Fibroblast of lung (primary cell): ENCODE results near the gene ATP6V0D1. TPM values are rescaled to one million over a fixed set of nuclear protein-coding genes. Genes with fewer than 3 reads are reported as not detected.

ENCODE experiments used
- DNase-seq, 2 donors: peaks; one replicate each; pipeline versions ENCODE4 v3.0.0 to v3.0.0-alpha.2; 2010; ENCODE audit warnings: low read depth in 2 of 2
- H2AFZ ChIP-seq: 2 replicates; pipeline ENCODE4 v1.5.1; 2012; ENCODE audit warnings: low read length, control low read depth, inconsistent platforms
- H3K27ac ChIP-seq: 2 replicates; pipeline ENCODE4 v1.5.1; 2011; ENCODE audit warnings: low read length, control low read depth; ENCODE audit not compliant: insufficient read depth
- H3K27me3 ChIP-seq: 2 replicates; pipeline ENCODE4 v1.5.1; 2011; ENCODE audit warnings: mild to moderate bottlenecking, low read length; ENCODE audit not compliant: control insufficient read depth, insufficient read depth
- H3K36me3 ChIP-seq: 2 replicates; pipeline ENCODE4 v1.5.1; 2011; ENCODE audit warnings: low read length; ENCODE audit not compliant: control insufficient read depth, insufficient read depth
- H3K4me1 ChIP-seq: 2 replicates; pipeline ENCODE4 v1.5.1; 2011; ENCODE audit warnings: low read length; ENCODE audit not compliant: control insufficient read depth, insufficient read depth; ENCODE audit errors: extremely low read depth
- H3K4me2 ChIP-seq: 2 replicates; pipeline ENCODE4 v1.5.1; 2011; ENCODE audit warnings: low read length, control low read depth; ENCODE audit not compliant: insufficient read depth; ENCODE audit errors: extremely low read depth
- H3K4me3 ChIP-seq, 4 experiments: fragments of 200-600 bp in 1 of 4; sonication (generic) in 1 of 4; replicated peaks in 1 of 4; 2 replicates each; pipeline ENCODE4 v1.5.1; 2011 to 2016; ENCODE audit warnings: low read length in 4 of 4, low read depth in 3 of 4, mild to moderate bottlenecking in 3 of 4, control low read depth in 2 of 4, inconsistent platforms in 1 of 4, mixed read lengths in 1 of 4; ENCODE audit not compliant: insufficient read depth in 1 of 4; ENCODE audit errors: control extremely low read depth in 1 of 4
- H3K79me2 ChIP-seq: 2 replicates; pipeline ENCODE4 v1.5.1; 2012; ENCODE audit warnings: mild to moderate bottlenecking, low read length, inconsistent platforms; ENCODE audit not compliant: control insufficient read depth, insufficient read depth
- H3K9ac ChIP-seq: 2 replicates; pipeline ENCODE4 v1.5.1; 2011; ENCODE audit warnings: mild to moderate bottlenecking, low read length, control low read depth; ENCODE audit not compliant: insufficient read depth
- H3K9me3 ChIP-seq: 2 replicates; pipeline ENCODE4 v1.5.1; 2012; ENCODE audit warnings: low read depth, low read length; ENCODE audit not compliant: control insufficient read depth, insufficient read depth
- H4K20me1 ChIP-seq: 2 replicates; pipeline ENCODE4 v1.5.1; 2011; ENCODE audit warnings: low read length; ENCODE audit not compliant: control insufficient read depth, insufficient read depth; ENCODE audit errors: extremely low read depth
- EZH2 ChIP-seq: IDR thresholded peaks from 2 replicates; pipeline ENCODE4 v1.5.1; 2012; ENCODE audit warnings: low read length, control low read depth, mild to moderate bottlenecking; ENCODE audit errors: missing control alignments
- polyA plus RNA-seq, 2 donors: library from polyadenylated mRNA; depleted of rRNA in 1 of 2; stranded (reverse) in 1 of 2; unstranded in 1 of 2; fragments of >200 nt; gene quantifications; 2 replicates each; pipeline ENCODE4 v1.2.1, GENCODE V29; 2011 to 2012; ENCODE audit warnings: missing spikeins in 1 of 2
- total RNA-seq: library from RNA; depleted of rRNA; stranded (reverse); fragments of >200 nt; gene quantifications from 2 replicates; pipeline ENCODE4 v1.2.1, GENCODE V29; 2014
- TF ChIP-seq, protein P1 (sequence below), 2 donors: IDR thresholded peaks in 1 of 2; conservative IDR thresholded peaks in 1 of 2; 1 replicate in 1 of 2; 2 replicates in 1 of 2; pipeline ENCODE4 v1.5.1; 2011 to 2012; ENCODE audit warnings: low read length in 2 of 2, control low read depth in 1 of 2, inconsistent platforms in 1 of 2, low read depth in 1 of 2, mild to moderate bottlenecking in 1 of 2

Gene ATP6V0D1
- total and polyA plus RNA-seq, 2 donors (not counting 1 experiment from before 2014, with no cell fraction given) = 91.2 to 183 TPM

DNA sequence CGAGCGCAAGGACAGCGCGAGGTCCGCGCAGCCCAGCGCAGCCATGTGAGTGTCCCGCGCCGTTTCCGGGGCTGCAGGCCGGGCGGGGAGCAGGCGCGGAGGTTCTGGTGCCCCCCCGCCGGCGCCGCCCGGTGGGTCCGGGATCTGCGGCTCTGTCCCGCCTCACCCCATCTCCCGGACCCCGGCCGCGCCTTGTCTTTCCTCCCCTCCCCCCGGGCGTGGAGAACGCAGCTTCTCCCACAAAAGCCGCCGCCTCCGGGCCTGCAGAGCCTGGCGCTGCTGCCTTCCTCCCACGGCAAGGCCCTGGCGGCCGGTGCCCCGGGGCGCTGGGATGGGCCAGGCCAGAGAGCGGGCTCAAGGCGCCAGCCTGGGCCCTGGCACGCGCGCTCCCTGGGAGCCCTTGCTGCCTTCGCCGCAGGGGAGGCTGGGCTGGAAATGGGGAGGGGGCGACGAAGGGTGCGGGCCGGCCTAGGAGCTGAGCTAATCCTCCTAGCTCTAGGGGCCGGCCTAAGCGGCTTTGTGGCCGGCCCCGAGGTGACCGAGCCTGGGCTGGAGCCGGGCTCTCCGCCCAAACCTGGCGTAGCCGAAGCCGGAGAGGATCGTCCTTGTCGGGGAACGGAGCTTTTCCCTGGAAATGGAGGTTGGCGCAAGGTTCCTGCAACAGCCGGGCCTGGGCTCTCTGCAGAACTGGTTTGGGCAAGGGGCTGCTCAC is 48.1 kb upstream of the ATP6V0D1 start:
- H3K27ac ChIP-seq = peak overlapping the region; percentile 95
- peak; percentile 29 to 48 for DNase-seq
- H3K4me3 ChIP-seq = peak overlapping the region; percentile 86 to 90 (median 87)
- no peaks in the 10 kb centered on the region for H3K9me3 ChIP-seq
- no peak for TF ChIP-seq EZH2
- TF ChIP-seq, protein P1, sequence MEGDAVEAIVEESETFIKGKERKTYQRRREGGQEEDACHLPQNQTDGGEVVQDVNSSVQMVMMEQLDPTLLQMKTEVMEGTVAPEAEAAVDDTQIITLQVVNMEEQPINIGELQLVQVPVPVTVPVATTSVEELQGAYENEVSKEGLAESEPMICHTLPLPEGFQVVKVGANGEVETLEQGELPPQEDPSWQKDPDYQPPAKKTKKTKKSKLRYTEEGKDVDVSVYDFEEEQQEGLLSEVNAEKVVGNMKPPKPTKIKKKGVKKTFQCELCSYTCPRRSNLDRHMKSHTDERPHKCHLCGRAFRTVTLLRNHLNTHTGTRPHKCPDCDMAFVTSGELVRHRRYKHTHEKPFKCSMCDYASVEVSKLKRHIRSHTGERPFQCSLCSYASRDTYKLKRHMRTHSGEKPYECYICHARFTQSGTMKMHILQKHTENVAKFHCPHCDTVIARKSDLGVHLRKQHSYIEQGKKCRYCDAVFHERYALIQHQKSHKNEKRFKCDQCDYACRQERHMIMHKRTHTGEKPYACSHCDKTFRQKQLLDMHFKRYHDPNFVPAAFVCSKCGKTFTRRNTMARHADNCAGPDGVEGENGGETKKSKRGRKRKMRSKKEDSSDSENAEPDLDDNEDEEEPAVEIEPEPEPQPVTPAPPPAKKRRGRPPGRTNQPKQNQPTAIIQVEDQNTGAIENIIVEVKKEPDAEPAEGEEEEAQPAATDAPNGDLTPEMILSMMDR (conservative IDR thresholded peaks at IDR 0.05 in 1 of 2, IDR thresholded peaks at IDR 0.05 in 1 of 2; ENCODE audit: low read depth in 1 of 2, low read length in 2 of 2) = no peak
- H3K79me2 ChIP-seq = peaks cover 30% of the 10 kb centered on the region
- H3K4me2 ChIP-seq = peak overlapping the region; percentile 100
- H3K27me3 ChIP-seq = no peaks in the 10 kb centered on the region
- H3K9ac ChIP-seq = peak overlapping the region; percentile 92
- no peak overlapping the region for H2AFZ ChIP-seq
- peaks cover 4% of the 10 kb centered on the region for H3K4me1 ChIP-seq
- no peaks in the 10 kb centered on the region for H3K36me3 ChIP-seq
- no peaks in the 10 kb centered on the region for H4K20me1 ChIP-seq

DNA sequence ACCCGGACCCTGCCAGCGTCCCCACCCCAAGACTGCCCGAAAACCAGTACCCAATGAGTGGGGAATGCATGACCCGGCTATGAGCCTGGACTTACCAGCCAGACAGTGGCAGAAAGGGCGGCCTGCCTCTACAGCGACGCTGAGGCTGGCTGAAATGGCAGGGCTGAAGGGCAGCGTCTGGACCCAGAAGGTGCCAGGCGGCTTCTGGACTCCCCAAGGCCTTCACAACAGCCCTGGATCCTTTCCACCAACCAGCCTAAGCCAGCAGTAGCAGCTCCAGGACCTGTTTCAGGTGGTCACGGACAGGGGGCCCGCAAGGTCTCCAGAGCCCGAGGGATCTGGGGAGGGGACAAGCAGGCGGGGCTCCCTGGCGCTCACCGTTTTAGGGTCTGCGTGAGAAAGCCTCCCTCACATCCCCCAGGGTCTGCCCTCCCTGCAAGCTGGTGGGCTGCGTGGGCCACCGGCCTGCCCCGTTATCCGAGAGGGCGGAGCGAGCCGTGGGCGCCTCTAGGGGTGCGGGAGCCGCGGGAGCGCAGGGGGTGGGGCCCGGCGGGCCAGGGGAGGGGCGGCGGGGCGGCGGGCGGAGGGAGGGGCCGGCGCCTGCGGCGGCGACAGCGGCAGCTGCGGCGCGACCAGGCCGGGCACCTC is 47.4 kb upstream of the ATP6V0D1 start, which contains the start of gene RIPOR1:
Gene RIPOR1 (plus strand): TSS at position 608 of the 648 bp plus-strand sequence. CDS start 9,618 bp downstream, outside the sequence.
- no peak for DNase-seq

More for the DNA sequence above, 47.4 kb upstream of the ATP6V0D1 start, which contains the start of gene RIPOR1:
- Histone ChIP-seq H3K36me3 (no peaks in the 10 kb centered on the region), H3K9ac (peak within 1 kb of the TSS; percentile 92), H3K27me3 (no peaks in the 10 kb centered on the region), H3K27ac (peak within 1 kb of the TSS; percentile 95), H3K4me2 (peak within 1 kb of the TSS; percentile 100), H3K4me3 (peak within 1 kb of the TSS; percentile 86 to 90 (median 87)), H2AFZ (peak within 1 kb of the TSS; percentile 53), H4K20me1 (no peaks in the 10 kb centered on the region), H3K9me3 (no peaks in the 10 kb centered on the region), H3K4me1 (peaks cover 4% of the 10 kb centered on the region), H3K79me2 (peaks cover 30% of the 10 kb centered on the region)
- TF ChIP-seq EZH2 = no peak
- TF ChIP-seq, protein P1 (conservative IDR thresholded peaks at IDR 0.05 in 1 of 2, IDR thresholded peaks at IDR 0.05 in 1 of 2; ENCODE audit: low read depth in 1 of 2, low read length in 2 of 2) = no peak
